CD4-positive, alpha-beta T cell treated with Interferon gamma for 1 hour (primary cell): ENCODE data around the gene SEMA5B.

Source experiments
- DNase-seq: peaks from one replicate; pipeline ENCODE4 v3.0.0-alpha.2; 2020

SEMA5B gene

GRCh38 chr3:122882361-122882947 lies 145.1 kb downstream of the SEMA5B start:
- no peak for DNase-seq

GRCh38 chr3:122880624-122881023 lies 146.9 kb downstream of the SEMA5B start:
- no peak for DNase-seq

GRCh38 chr3:122880173-122880572 lies 147.4 kb downstream of the SEMA5B start:
- no peak for DNase-seq

- DNase-seq, result no peak
Observed at GRCh38 chr3:122875547-122876127, 151.9 kb downstream of the SEMA5B start.

GRCh38 chr3:122873741-122874515 lies 153.6 kb downstream of the SEMA5B start:
- DNase-seq, result no peak

GRCh38 chr3:122868322-122868721 lies 159.2 kb downstream of the SEMA5B start:
- DNase-seq, result no peak

- DNase-seq, result no peak
Observed at GRCh38 chr3:122864498-122864897, 163.1 kb downstream of the SEMA5B start.

- DNase-seq, result no peak
Observed at GRCh38 chr3:122862381-122862780, 165.2 kb downstream of the SEMA5B start.
